SK-N-SH treated with all-trans-retinoic acid at 6 μM for 48 hours (cell line): ENCODE measurements around the gene CFH.

ENCODE experiments used
- ATAC-seq: fragments of 200-7000 bp; cut with Tn5 transposase; 3 replicates; pipeline ENCODE4 v1.9.1; 2020; ENCODE audit warnings: mild to moderate bottlenecking, moderate library complexity
- BACH2 ChIP-seq: fragments of 250-450 bp; sonication (Bioruptor Pico); IDR thresholded peaks from 2 replicates; pipeline ENCODE4 v1.9.0; 2021; ENCODE audit warnings: mild to moderate bottlenecking, borderline replicate concordance
- CSDC2 ChIP-seq: fragments of 250-450 bp; sonication (Bioruptor Pico); IDR thresholded peaks from 2 replicates; pipeline ENCODE4 v1.5.0; 2020; ENCODE audit warnings: mild to moderate bottlenecking, moderate library complexity
- CSRNP3 ChIP-seq: fragments of 250-450 bp; sonication (Bioruptor Pico); IDR thresholded peaks from 2 replicates; pipeline ENCODE4 v1.5.1; 2021; ENCODE audit warnings: mild to moderate bottlenecking, moderate library complexity
- ESRRG ChIP-seq: fragments of 250-450 bp; sonication (Bioruptor Pico); IDR thresholded peaks from 2 replicates; pipeline ENCODE4 v1.6.1; 2021; ENCODE audit warnings: mild to moderate bottlenecking
- GLIS3 ChIP-seq: fragments of 250-450 bp; sonication (Bioruptor Pico); IDR thresholded peaks from 2 replicates; pipeline ENCODE4 v1.5.0; 2020; ENCODE audit warnings: mild to moderate bottlenecking, moderate library complexity
- ISL1 ChIP-seq: fragments of 250-450 bp; sonication (Bioruptor Pico); IDR thresholded peaks from 2 replicates; pipeline ENCODE4 v2.1.2; 2022; ENCODE audit warnings: mild to moderate bottlenecking, moderate library complexity
- OSR1 ChIP-seq: fragments of 250-450 bp; sonication (Bioruptor Pico); IDR thresholded peaks from 2 replicates; pipeline ENCODE4 v1.8.0; 2022; ENCODE audit warnings: moderate library complexity, mild to moderate bottlenecking, inconsistent platforms
- PATZ1 ChIP-seq: fragments of 250-450 bp; sonication (Bioruptor Pico); IDR thresholded peaks from 2 replicates; pipeline ENCODE4 v1.8.0; 2020; ENCODE audit warnings: mild to moderate bottlenecking, moderate library complexity, borderline replicate concordance
- POU6F1 ChIP-seq: fragments of 250-450 bp; sonication (Bioruptor Pico); IDR thresholded peaks from 2 replicates; pipeline ENCODE4 v1.8.0; 2021; ENCODE audit warnings: low read depth, mild to moderate bottlenecking, moderate library complexity, borderline replicate concordance
- PPARA ChIP-seq: fragments of 250-450 bp; sonication (Bioruptor Pico); IDR thresholded peaks from 2 replicates; pipeline ENCODE4 v1.5.0; 2020; ENCODE audit warnings: mild to moderate bottlenecking, borderline replicate concordance
- RARB ChIP-seq: fragments of 250-450 bp; sonication (Bioruptor Pico); IDR thresholded peaks from 2 replicates; pipeline ENCODE4 v1.8.0; 2021; ENCODE audit warnings: mild to moderate bottlenecking, moderate library complexity
- SNAI2 ChIP-seq: fragments of 250-450 bp; sonication (Bioruptor Pico); IDR thresholded peaks from 2 replicates; pipeline ENCODE4 v1.5.0; 2020; ENCODE audit warnings: mild to moderate bottlenecking, moderate library complexity
- TCF4 ChIP-seq: fragments of 250-450 bp; sonication (Bioruptor Pico); IDR thresholded peaks from 2 replicates; pipeline ENCODE4 v1.8.0; 2021; ENCODE audit warnings: mild to moderate bottlenecking, moderate library complexity, borderline replicate concordance
- TOX ChIP-seq: fragments of 250-450 bp; sonication (Bioruptor Pico); IDR thresholded peaks from 2 replicates; pipeline ENCODE4 v1.8.0; 2021; ENCODE audit warnings: mild to moderate bottlenecking, moderate library complexity, borderline replicate concordance
- ZC3H10 ChIP-seq: fragments of 250-450 bp; sonication (Bioruptor Pico); IDR thresholded peaks from 2 replicates; pipeline ENCODE4 v1.5.1; 2021; ENCODE audit warnings: mild to moderate bottlenecking, moderate library complexity
- ZFP3 ChIP-seq: fragments of 250-450 bp; sonication (Bioruptor Pico); IDR thresholded peaks from 2 replicates; pipeline ENCODE4 v1.5.0; 2020; ENCODE audit warnings: mild to moderate bottlenecking, moderate library complexity
- ZFP30 ChIP-seq: fragments of 450-650 bp; formaldehyde crosslinking; IDR thresholded peaks from 2 replicates; pipeline ENCODE4 v1.5.0; 2022; ENCODE audit warnings: mild to moderate bottlenecking, moderate library complexity
- ZNF565 ChIP-seq: fragments of 450-650 bp; formaldehyde crosslinking; conservative IDR thresholded peaks from 2 replicates; pipeline ENCODE4 v1.5.0; 2020; ENCODE audit warnings: low read depth, mild to moderate bottlenecking, moderate library complexity
- ZNF70 ChIP-seq: fragments of 450-650 bp; formaldehyde crosslinking; IDR thresholded peaks from 2 replicates; pipeline ENCODE4 v1.5.0; 2020; ENCODE audit warnings: mild to moderate bottlenecking, moderate library complexity
- ZNF8 ChIP-seq: fragments of 450-650 bp; formaldehyde crosslinking; IDR thresholded peaks from 2 replicates; pipeline ENCODE4 v1.5.0; 2020; ENCODE audit warnings: mild to moderate bottlenecking, moderate library complexity
- TF ChIP-seq, protein P1 (sequence below): fragments of 250-450 bp; sonication (Bioruptor Pico); IDR thresholded peaks from 2 replicates; pipeline ENCODE4 v1.5.0; 2020; ENCODE audit warnings: mild to moderate bottlenecking, moderate library complexity
- TF ChIP-seq, protein P2 (sequence below): fragments of 250-450 bp; sonication (Bioruptor Pico); IDR thresholded peaks from 2 replicates; pipeline ENCODE4 v1.5.1; 2020; ENCODE audit warnings: low read depth, mild to moderate bottlenecking, moderate library complexity

The CFH gene

DNA sequence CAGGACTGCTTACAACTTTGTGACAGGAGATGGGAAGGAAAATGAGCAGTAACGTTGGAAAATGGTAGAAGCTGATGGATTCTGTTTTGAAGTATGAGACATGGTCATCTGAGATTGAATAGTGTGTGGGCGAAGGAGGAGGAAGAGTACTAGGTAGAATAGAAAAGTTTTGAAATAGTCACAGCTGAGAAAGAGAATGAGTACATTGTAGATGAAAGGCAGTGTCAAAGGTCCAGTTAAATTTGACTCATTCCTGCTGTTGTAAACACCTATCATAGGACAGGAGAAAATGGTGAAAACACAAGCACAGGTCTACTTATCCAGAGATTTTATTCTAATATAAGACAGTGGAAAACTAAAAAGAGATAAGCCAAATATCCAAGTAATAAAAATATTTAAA is 66.0 kb downstream of the CFH start:
- ATAC-seq: no peak
- TF ChIP-seq ZNF565 (no peak), ZNF70 (CRISPR knock-in tag) (no peak), ISL1 (CRISPR knock-in tag) (no peak), OSR1 (CRISPR knock-in tag) (no peak), ESRRG (CRISPR knock-in tag) (no peak), CSDC2 (no peak), TCF4 (CRISPR knock-in tag) (no peak), SNAI2 (no peak), ZFP30 (CRISPR knock-in tag) (no peak), PPARA (CRISPR knock-in tag) (no peak), ZNF8 (CRISPR knock-in tag) (no peak), TOX (no peak)
- TF ChIP-seq, protein P1, sequence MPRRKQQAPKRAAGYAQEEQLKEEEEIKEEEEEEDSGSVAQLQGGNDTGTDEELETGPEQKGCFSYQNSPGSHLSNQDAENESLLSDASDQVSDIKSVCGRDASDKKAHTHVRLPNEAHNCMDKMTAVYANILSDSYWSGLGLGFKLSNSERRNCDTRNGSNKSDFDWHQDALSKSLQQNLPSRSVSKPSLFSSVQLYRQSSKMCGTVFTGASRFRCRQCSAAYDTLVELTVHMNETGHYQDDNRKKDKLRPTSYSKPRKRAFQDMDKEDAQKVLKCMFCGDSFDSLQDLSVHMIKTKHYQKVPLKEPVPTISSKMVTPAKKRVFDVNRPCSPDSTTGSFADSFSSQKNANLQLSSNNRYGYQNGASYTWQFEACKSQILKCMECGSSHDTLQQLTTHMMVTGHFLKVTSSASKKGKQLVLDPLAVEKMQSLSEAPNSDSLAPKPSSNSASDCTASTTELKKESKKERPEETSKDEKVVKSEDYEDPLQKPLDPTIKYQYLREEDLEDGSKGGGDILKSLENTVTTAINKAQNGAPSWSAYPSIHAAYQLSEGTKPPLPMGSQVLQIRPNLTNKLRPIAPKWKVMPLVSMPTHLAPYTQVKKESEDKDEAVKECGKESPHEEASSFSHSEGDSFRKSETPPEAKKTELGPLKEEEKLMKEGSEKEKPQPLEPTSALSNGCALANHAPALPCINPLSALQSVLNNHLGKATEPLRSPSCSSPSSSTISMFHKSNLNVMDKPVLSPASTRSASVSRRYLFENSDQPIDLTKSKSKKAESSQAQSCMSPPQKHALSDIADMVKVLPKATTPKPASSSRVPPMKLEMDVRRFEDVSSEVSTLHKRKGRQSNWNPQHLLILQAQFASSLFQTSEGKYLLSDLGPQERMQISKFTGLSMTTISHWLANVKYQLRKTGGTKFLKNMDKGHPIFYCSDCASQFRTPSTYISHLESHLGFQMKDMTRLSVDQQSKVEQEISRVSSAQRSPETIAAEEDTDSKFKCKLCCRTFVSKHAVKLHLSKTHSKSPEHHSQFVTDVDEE (CRISPR knock-in tag): no peak

- peak; percentile 93 for ATAC-seq
- no peak for TF ChIP-seq ISL1 (CRISPR knock-in tag)
- TF ChIP-seq RARB (CRISPR knock-in tag): no peak
- TF ChIP-seq, all 23 proteins: peak for 0
These were observed 71.7 kb downstream of the CFH start for GRCh38 chr1:196723325-196724185.

- no peak for ATAC-seq
- no peak for TF ChIP-seq TCF4 (CRISPR knock-in tag)
- no peak for TF ChIP-seq OSR1 (CRISPR knock-in tag)
- no peak for TF ChIP-seq PPARA (CRISPR knock-in tag)
- no peak for TF ChIP-seq SNAI2
- TF ChIP-seq ZC3H10: no peak
- no peak for TF ChIP-seq ZNF8 (CRISPR knock-in tag)
- TF ChIP-seq, protein P2, sequence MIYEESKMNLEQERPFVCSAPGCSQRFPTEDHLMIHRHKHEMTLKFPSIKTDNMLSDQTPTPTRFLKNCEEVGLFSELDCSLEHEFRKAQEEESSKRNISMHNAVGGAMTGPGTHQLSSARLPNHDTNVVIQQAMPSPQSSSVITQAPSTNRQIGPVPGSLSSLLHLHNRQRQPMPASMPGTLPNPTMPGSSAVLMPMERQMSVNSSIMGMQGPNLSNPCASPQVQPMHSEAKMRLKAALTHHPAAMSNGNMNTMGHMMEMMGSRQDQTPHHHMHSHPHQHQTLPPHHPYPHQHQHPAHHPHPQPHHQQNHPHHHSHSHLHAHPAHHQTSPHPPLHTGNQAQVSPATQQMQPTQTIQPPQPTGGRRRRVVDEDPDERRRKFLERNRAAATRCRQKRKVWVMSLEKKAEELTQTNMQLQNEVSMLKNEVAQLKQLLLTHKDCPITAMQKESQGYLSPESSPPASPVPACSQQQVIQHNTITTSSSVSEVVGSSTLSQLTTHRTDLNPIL (CRISPR knock-in tag): no peak
- TF ChIP-seq ZNF565: no peak
- no peak for TF ChIP-seq GLIS3
- TF ChIP-seq ZFP3 (CRISPR knock-in tag): no peak
- no peak for TF ChIP-seq ZFP30 (CRISPR knock-in tag)
- TF ChIP-seq POU6F1 (CRISPR knock-in tag): no peak
- TF ChIP-seq PATZ1 (CRISPR knock-in tag): no peak
- no peak for TF ChIP-seq TOX
- TF ChIP-seq, protein P1 (CRISPR knock-in tag): no peak
- TF ChIP-seq ESRRG (CRISPR knock-in tag): no peak
- TF ChIP-seq CSRNP3: no peak
- no peak for TF ChIP-seq CSDC2
- no peak for TF ChIP-seq BACH2 (CRISPR knock-in tag)
- TF ChIP-seq RARB (CRISPR knock-in tag): no peak
These were observed 80.7 kb downstream of the CFH start for GRCh38 chr1:196732526-196732925.
